ENCODE measurements around the gene RBM48. TPM values are rescaled to one million over a fixed set of nuclear protein-coding genes. Genes with fewer than 3 reads are reported as not detected.

Gene RBM48
- total and polyA plus RNA-seq, 2 of the 8 experiments (the other 6 are each of a cell fraction or from before 2014, with no cell fraction given) = 4.3 to 8.6 TPM

GRCh38 chr7:92586403-92586802, 57.8 kb downstream of the RBM48 start:
- peaks cover 26 to 83% of the 10 kb centered on the region in 2 experiments for H3K79me2 ChIP-seq (ENCODE audit: control insufficient read depth in 1 of 2, insufficient read depth in 2 of 2, low read length in 2 of 2)
- H2BK15ac ChIP-seq (ENCODE audit: low read length) = no peak overlapping the region
- no peak overlapping the region for H3K4ac ChIP-seq (replicated peaks; ENCODE audit: insufficient read length, low read depth, low read length)
- no peak overlapping the region for H4K91ac ChIP-seq (replicated peaks; ENCODE audit: insufficient read length, low read length)
- no peaks in the 10 kb centered on the region for H3K9me3 ChIP-seq (ENCODE audit: insufficient read depth in 2 of 2, low read depth in 1 of 2, low read length in 1 of 2)
- no peak overlapping the region for H3K27ac ChIP-seq (ENCODE audit: low read depth, low read length)
- H3K27me3 ChIP-seq (replicated peaks in 1 of 4; ENCODE audit: control insufficient read depth in 3 of 4, extremely low read depth in 1 of 4, insufficient read depth in 3 of 4, low read length in 3 of 4) = peaks cover 2 to 8% (median 7%) of the 10 kb centered on the region in 4 experiments; a peak in 6 of 7 replicates
- no peak overlapping the region for H3K9ac ChIP-seq (replicated peaks in 1 of 4; ENCODE audit: extremely low read depth in 1 of 4, low read depth in 3 of 4, low read length in 3 of 4)
- H3K36me3 ChIP-seq (ENCODE audit: control insufficient read depth in 2 of 4, insufficient read depth in 4 of 4, low read length in 3 of 4) = no peaks in the 10 kb centered on the region; a peak in 1 of 8 replicates
- no peak overlapping the region for H2BK120ac ChIP-seq (replicated peaks; ENCODE audit: low read depth, low read length)
- H2BK12ac ChIP-seq (ENCODE audit: low read depth, low read length) = no peak overlapping the region
- no peak overlapping the region for H2BK20ac ChIP-seq (ENCODE audit: low read length)
- H3K4me3 ChIP-seq (ENCODE audit: extremely low read depth in 1 of 4, insufficient read depth in 2 of 4, low read depth in 3 of 4, low read length in 4 of 4) = no peak overlapping the region
- ChIA-PET POLR2A (ENCODE audit: partially characterized antibody) (interaction anchor here (1.4 kb wide), 1 partner anchor 58 kb away, joined by 5 read pairs; the partner anchor contains the start of genes PEX1 and RBM48), CTCF (ENCODE audit: partially characterized antibody) (no interaction called here)
- no peak overlapping the region for H3K56ac ChIP-seq (replicated peaks; ENCODE audit: insufficient read length, low read depth, low read length)
- DNase-seq (ENCODE audit: low read depth in 1 of 2, low spot score in 2 of 2) (no peak), FAIRE-seq (no peak)
- no peak overlapping the region for H4K5ac ChIP-seq (ENCODE audit: insufficient read length, low read depth, low read length)
- H3K23me2 ChIP-seq (ENCODE audit: low read depth, low read length) = 0 out of 2 replicates have a peak, but pooled peaks cover 3% of the 10 kb centered on the region
- H3K23ac ChIP-seq (ENCODE audit: insufficient read length) = no peak overlapping the region
- H3K14ac ChIP-seq (ENCODE audit: insufficient read length) = no peak overlapping the region
- no peak overlapping the region for H4K8ac ChIP-seq (ENCODE audit: extremely low read depth, insufficient read depth, low read length)
- no peak overlapping the region for H2AFZ ChIP-seq (ENCODE audit: low read length)
- 0 out of 2 replicates have a peak, but pooled peaks cover 2% of the 10 kb centered on the region for H3K79me1 ChIP-seq (ENCODE audit: low read depth, low read length)
- H4K20me1 ChIP-seq (replicated peaks in 1 of 2; ENCODE audit: control insufficient read depth in 1 of 2, insufficient read depth in 2 of 2, low read length in 2 of 2) = peaks cover 2 to 12% of the 10 kb centered on the region in 2 experiments
- H3K18ac ChIP-seq (ENCODE audit: extremely low read depth, low read length) = no peak overlapping the region
- no peak overlapping the region for H2BK5ac ChIP-seq (ENCODE audit: low read depth, low read length)
- H3K4me2 ChIP-seq (ENCODE audit: insufficient read depth in 1 of 2, low read depth in 2 of 2, low read length in 2 of 2) = no peak overlapping the region
- H3K4me1 ChIP-seq (replicated peaks in 1 of 4; ENCODE audit: control insufficient read depth in 3 of 4, insufficient read depth in 4 of 4, low read length in 3 of 4) = peaks cover 0 to 5% (median 0%) of the 10 kb centered on the region in 4 experiments; a peak in 3 of 7 replicates
- H2AK5ac ChIP-seq (ENCODE audit: low read depth, low read length) = no peak overlapping the region
- no peak for TF ChIP-seq CHD7 (IDR thresholded peaks at IDR 0.05; ENCODE audit: insufficient replicate concordance, low read length)

Data from H1 (cell line).